GM23338 (cell line): Measurements from ENCODE around the gene PPP5C. TPM values are rescaled to one million over a fixed set of nuclear protein-coding genes. Genes with fewer than 3 reads are reported as not detected.

ENCODE experiments used
- ATAC-seq: fragments of 200-7000 bp; cut with Tn5 transposase; 3 replicates; pipeline ENCODE4 v1.9.1; 2020
- DNase-seq: peaks from one replicate; pipeline ENCODE4 v3.0.0-alpha.2; 2015; ENCODE audit warnings: low spot score
- H2AFZ ChIP-seq: fragments of 200-600 bp; sonication (generic); 2 replicates; pipeline ENCODE4 v1.8.0; 2016; ENCODE audit warnings: antibody characterized with exemption, mild to moderate bottlenecking, moderate library complexity
- H3F3A ChIP-seq: fragments of 200-600 bp; sonication (generic); replicated peaks from 2 replicates; pipeline ENCODE4 v1.8.0; 2017; ENCODE audit warnings: antibody characterized with exemption, mixed run types, low read depth
- H3K27ac ChIP-seq: fragments of 200-600 bp; sonication (generic); 2 replicates; pipeline ENCODE4 v1.6.1; 2016; ENCODE audit warnings: low read depth
- H3K27me3 ChIP-seq: fragments of 200-600 bp; sonication (generic); 2 replicates; pipeline ENCODE4 v1.8.0; 2016; ENCODE audit warnings: mild to moderate bottlenecking, mixed run types, moderate library complexity; ENCODE audit not compliant: insufficient read depth
- H3K36me3 ChIP-seq: fragments of 200-600 bp; sonication (generic); 2 replicates; pipeline ENCODE4 v1.8.0; 2016; ENCODE audit warnings: mild to moderate bottlenecking; ENCODE audit not compliant: insufficient read depth
- H3K4me1 ChIP-seq: fragments of 200-600 bp; sonication (generic); 2 replicates; pipeline ENCODE4 v1.8.0; 2016; ENCODE audit warnings: mild to moderate bottlenecking, moderate library complexity; ENCODE audit not compliant: insufficient read depth
- H3K4me2 ChIP-seq: fragments of 200-600 bp; sonication (generic); 2 replicates; pipeline ENCODE4 v1.7.1; 2017; ENCODE audit warnings: mixed run types
- H3K4me3 ChIP-seq: fragments of 200-600 bp; sonication (generic); 2 replicates; pipeline ENCODE4 v1.6.1; 2016; ENCODE audit warnings: mixed run types
- H3K79me2 ChIP-seq: fragments of 200-600 bp; sonication (generic); replicated peaks from 2 replicates; pipeline ENCODE4 v1.8.0; 2017; ENCODE audit warnings: mild to moderate bottlenecking; ENCODE audit not compliant: insufficient read depth
- H3K9me2 ChIP-seq: fragments of 200-600 bp; sonication (generic); 2 replicates; pipeline ENCODE4 v1.8.0; 2017; ENCODE audit not compliant: insufficient read depth
- H4K20me1 ChIP-seq: fragments of 200-600 bp; sonication (generic); replicated peaks from 2 replicates; pipeline ENCODE4 v1.8.0; 2017; ENCODE audit warnings: mild to moderate bottlenecking; ENCODE audit not compliant: insufficient read depth
- H3K27ac Mint-ChIP-seq: 2 replicates; pipeline ENCODE4 v1.8.0; 2020; ENCODE audit warnings: inconsistent platforms, mild to moderate bottlenecking, moderate library complexity, mixed read lengths
- H3K27me3 Mint-ChIP-seq: 3 replicates; pipeline ENCODE4 v1.8.0; 2022; ENCODE audit warnings: low read depth, mild to moderate bottlenecking, moderate library complexity, mixed read lengths, inconsistent platforms; ENCODE audit not compliant: insufficient read depth, poor library complexity
- H3K36me3 Mint-ChIP-seq: 3 replicates; pipeline ENCODE4 v1.8.0; 2021; ENCODE audit warnings: low read depth, mild to moderate bottlenecking, inconsistent platforms, moderate library complexity, mixed read lengths
- H3K4me1 Mint-ChIP-seq: 3 replicates; pipeline ENCODE4 v1.8.0; 2020; ENCODE audit warnings: mild to moderate bottlenecking, inconsistent platforms, mixed read lengths
- H3K4me3 Mint-ChIP-seq: 3 replicates; pipeline ENCODE4 v1.8.0; 2021; ENCODE audit warnings: moderate library complexity, mild to moderate bottlenecking, inconsistent platforms, mixed read lengths
- H3K9me3 Mint-ChIP-seq: 3 replicates; pipeline ENCODE4 v1.8.0; 2020; ENCODE audit warnings: moderate library complexity, mild to moderate bottlenecking, inconsistent platforms, mixed read lengths
- CREB1 ChIP-seq: fragments of 250-450 bp; sonication (Bioruptor Pico); IDR thresholded peaks from 2 replicates; pipeline ENCODE4 v1.5.0; 2020; ENCODE audit warnings: low read depth, mild to moderate bottlenecking, moderate library complexity
- EZH2phosphoT487 ChIP-seq: fragments of 200-600 bp; sonication (generic); IDR thresholded peaks from one replicate; pipeline ENCODE4 v1.8.1; 2018; ENCODE audit warnings: antibody characterized with exemption; ENCODE audit not compliant: unreplicated experiment
- NANOG ChIP-seq: IDR thresholded peaks from 2 replicates; pipeline ENCODE4 v1.6.1; 2016; ENCODE audit warnings: antibody characterized with exemption, borderline replicate concordance
- POLR2AphosphoS5 ChIP-seq: IDR thresholded peaks from 2 replicates; pipeline ENCODE4 v1.6.1; 2016; ENCODE audit warnings: antibody characterized with exemption, low read depth
- ZNF331 ChIP-seq: fragments of 250-450 bp; sonication (Bioruptor Pico); IDR thresholded peaks from 2 replicates; pipeline ENCODE4 v1.5.0; 2020; ENCODE audit warnings: low read depth, mild to moderate bottlenecking, moderate library complexity
- ZNF462 ChIP-seq: fragments of 250-450 bp; sonication (Bioruptor Pico); IDR thresholded peaks from 2 replicates; pipeline ENCODE4 v1.5.0; 2020; ENCODE audit warnings: mild to moderate bottlenecking, moderate library complexity
- polyA plus RNA-seq: library from polyadenylated mRNA; unstranded; fragments of >200 nt; fragmentation: Nextera tagmentation; extraction: Ambion mirVana; gene quantifications from 2 replicates; pipeline ENCODE4 v1.2.1, GENCODE V29; 2016
- total RNA-seq: library from RNA; depleted of rRNA; stranded (reverse); fragments of >200 nt; shearing (Covaris generic); gene quantifications from 2 replicates; pipeline ENCODE4 v1.2.3, GENCODE V29; 2014

The PPP5C gene
- total and polyA plus RNA-seq, 2 experiments from 2014 or later = 51.6 to 123 TPM

GRCh38 chr19:46340051-46340659 is 6.7 kb upstream of the PPP5C start:
- Histone ChIP-seq H3K4me3 (no peak overlapping the region), H3K36me3 (no peaks in the 10 kb centered on the region), H3K4me2 (no peak overlapping the region), H2AFZ (no peak overlapping the region), H3K9me2 (no peaks in the 10 kb centered on the region), H3K27me3 (peaks cover 5% of the 10 kb centered on the region; the same call in 1 of the 2 replicates), H3K4me1 (no peaks in the 10 kb centered on the region), H4K20me1 (no peaks in the 10 kb centered on the region), H3K27ac (no peak overlapping the region), H3K79me2 (no peaks in the 10 kb centered on the region), H3F3A (no peaks in the 10 kb centered on the region)
- H3K9me3 Mint-ChIP-seq = no peaks in the 10 kb centered on the region; the same call in 2 of the 3 replicates
- H3K27ac Mint-ChIP-seq = no peak overlapping the region
- DNase-seq = no peak
- peaks cover 5% of the 10 kb centered on the region; the same call in 2 of the 3 replicates for H3K4me1 Mint-ChIP-seq
- H3K4me3 Mint-ChIP-seq = no peak overlapping the region
- TF ChIP-seq POLR2AphosphoS5 = no peak
- no peak for TF ChIP-seq CREB1
- TF ChIP-seq ZNF462 = no peak
- peaks cover 4% of the 10 kb centered on the region for H3K27me3 Mint-ChIP-seq
- no peak for ATAC-seq
- H3K36me3 Mint-ChIP-seq = peaks cover 9% of the 10 kb centered on the region; the same call in 2 of the 3 replicates

GRCh38 chr19:46341937-46342336 is 5.0 kb upstream of the PPP5C start:
- Mint-ChIP-seq H3K4me3 (no peak overlapping the region), H3K36me3 (peaks cover 8% of the 10 kb centered on the region; the same call in 2 of the 3 replicates), H3K27me3 (peaks cover 4% of the 10 kb centered on the region), H3K27ac (no peak overlapping the region), H3K4me1 (peaks cover 5% of the 10 kb centered on the region; the same call in 2 of the 3 replicates), H3K9me3 (peaks cover 3% of the 10 kb centered on the region; the same call in 1 of the 3 replicates)
- DNase-seq (no peak), ATAC-seq (no peak)
- Histone ChIP-seq H4K20me1 (no peaks in the 10 kb centered on the region), H3K4me2 (no peak overlapping the region), H3K27me3 (peaks cover 5% of the 10 kb centered on the region; the same call in 1 of the 2 replicates), H3K27ac (no peak overlapping the region), H3K36me3 (no peaks in the 10 kb centered on the region), H3K79me2 (no peaks in the 10 kb centered on the region), H3F3A (no peaks in the 10 kb centered on the region), H3K9me2 (no peaks in the 10 kb centered on the region), H3K4me1 (no peaks in the 10 kb centered on the region), H2AFZ (no peak overlapping the region), H3K4me3 (no peak overlapping the region)
- TF ChIP-seq ZNF462 (no peak), CREB1 (no peak), EZH2phosphoT487 (no peak), NANOG (no peak), ZNF331 (CRISPR knock-in tag) (no peak)
